Raji (cell line): ENCODE data around the gene OTUD7B.

Source experiments
- POLR2A ChIP-seq: IDR thresholded peaks from 2 replicates; pipeline ENCODE4 v1.6.1; 2011; ENCODE audit warnings: low read depth, low read length, control low read depth; ENCODE audit not compliant: insufficient read depth

The OTUD7B gene

GRCh38 chr1:149932474-149932873 is 78.1 kb downstream of the OTUD7B start:
- TF ChIP-seq POLR2A, result no peak

GRCh38 chr1:149931212-149931790 is 79.2 kb downstream of the OTUD7B start:
- TF ChIP-seq POLR2A, result no peak

- no peak for TF ChIP-seq POLR2A
Observed at GRCh38 chr1:149929856-149930255, 80.7 kb downstream of the OTUD7B start.

GRCh38 chr1:149928401-149928724 is 82.2 kb downstream of the OTUD7B start:
- no peak for TF ChIP-seq POLR2A

DNA sequence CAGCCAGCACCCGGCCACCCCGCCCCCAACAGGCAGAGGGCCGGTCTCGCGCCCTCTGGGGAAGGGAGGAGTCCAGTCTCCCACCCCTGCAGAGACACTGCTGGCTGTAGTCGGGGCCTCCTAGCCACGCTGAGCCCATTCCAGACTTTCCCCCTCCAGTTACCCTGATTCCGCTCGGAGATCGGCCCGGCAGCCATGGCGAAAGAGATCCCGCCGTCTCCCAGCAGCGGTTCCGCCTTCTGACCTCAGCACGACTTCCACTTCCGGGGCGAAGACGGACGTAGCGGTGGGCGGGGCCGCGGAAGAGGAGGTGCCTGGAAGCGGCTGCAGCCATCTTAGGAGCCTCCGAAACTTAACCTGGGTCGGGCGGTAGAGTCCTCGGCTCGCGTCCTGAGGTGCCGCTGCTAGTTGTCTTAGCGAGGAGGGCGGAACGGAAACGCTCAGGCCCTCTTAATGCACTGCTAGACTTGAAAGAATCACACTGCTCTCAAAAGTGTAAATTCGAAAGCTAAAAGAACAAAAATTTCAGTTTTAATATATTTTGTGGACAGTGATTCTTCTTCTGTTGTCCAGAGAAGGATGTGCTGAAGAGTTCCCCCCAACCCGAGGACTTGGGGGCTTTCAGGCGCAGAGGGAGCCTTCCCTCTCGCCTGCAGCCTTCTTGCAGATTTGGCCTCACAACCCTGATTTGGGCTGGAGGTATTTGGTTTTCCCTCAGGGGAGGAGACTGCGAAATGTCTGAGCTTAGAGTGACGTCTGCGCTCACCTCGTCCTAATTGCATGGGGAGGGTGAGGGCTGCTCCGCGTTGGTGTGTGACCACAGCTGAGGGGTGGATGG is 82.7 kb downstream of the OTUD7B start, which contains the start of gene SF3B4:
Gene SF3B4, minus strand, starts transcription at position 241 of the 838 bp plus-strand sequence. Its CDS starts 44 bp downstream, at position 197.
- TF ChIP-seq POLR2A, result peak; percentile 93

DNA sequence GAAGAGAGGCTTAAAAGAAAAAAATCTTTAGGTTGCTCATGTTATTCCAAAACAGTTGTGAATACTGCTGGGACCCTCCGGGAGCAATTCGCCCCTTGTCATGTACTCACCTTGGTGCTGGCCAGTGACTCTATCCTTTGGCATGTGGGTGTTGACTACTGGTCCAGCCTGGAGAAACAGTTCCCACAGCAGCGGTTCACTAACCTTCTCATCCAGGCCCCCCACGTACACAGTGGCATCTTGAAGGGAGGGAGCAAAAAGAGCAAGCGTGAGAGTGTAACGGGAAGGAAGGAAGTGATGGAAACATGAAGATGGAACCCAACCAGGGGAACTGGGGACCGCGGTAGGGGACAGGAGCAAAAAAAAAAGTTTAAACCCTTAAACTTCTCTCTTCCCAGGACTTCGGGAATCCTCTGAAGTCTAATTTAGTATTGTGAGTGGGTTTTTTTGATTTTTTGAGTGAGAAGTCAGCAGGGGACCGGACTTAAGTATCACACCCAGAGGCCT is 83.4 kb downstream of the OTUD7B start:
- TF ChIP-seq POLR2A, result no peak

GRCh38 chr1:149926296-149926695 is 84.2 kb downstream of the OTUD7B start:
- TF ChIP-seq POLR2A, result no peak

GRCh38 chr1:149925751-149926150 is 84.8 kb downstream of the OTUD7B start:
- no peak for TF ChIP-seq POLR2A

- TF ChIP-seq POLR2A, result no peak
Observed at GRCh38 chr1:149925345-149925744, 85.2 kb downstream of the OTUD7B start.

GRCh38 chr1:149923626-149924025 is 86.9 kb downstream of the OTUD7B start:
- TF ChIP-seq POLR2A, result no peak

DNA sequence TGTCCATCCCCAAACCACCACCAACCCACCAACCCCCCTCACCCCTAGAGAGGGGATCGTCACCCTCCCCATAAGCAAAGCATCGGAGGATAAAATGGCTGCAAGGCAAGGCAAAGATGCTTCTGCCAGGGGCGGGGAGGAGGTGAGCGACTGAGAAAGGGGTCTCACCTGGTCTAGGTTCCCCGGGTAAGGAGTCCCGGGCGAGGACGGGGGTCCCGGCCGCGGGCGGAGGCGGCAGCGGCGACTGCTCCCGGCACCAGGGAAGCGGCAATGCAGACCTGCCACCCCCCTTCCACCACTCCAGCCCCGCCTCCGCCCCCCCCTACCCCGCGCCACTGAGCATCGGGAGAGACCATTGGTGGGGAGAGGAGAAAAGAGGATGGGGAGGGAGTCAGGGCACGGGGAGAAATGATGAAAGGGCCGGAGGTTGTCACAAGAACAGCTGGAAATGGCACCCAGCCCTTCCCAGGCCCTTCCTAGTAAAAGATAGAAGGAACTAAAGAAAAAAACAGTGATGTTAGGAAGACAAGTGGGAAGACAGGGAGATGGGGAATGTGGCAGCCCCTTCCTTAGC is 92.9 kb downstream of the OTUD7B start, which contains the start of gene SV2A:
Gene SV2A, minus strand, starts transcription at position 274 of the 574 bp plus-strand sequence. CDS start 4,004 bp downstream, outside the sequence.
- no peak for TF ChIP-seq POLR2A

GRCh38 chr1:149916898-149917252 is 93.7 kb downstream of the OTUD7B start:
- TF ChIP-seq POLR2A, result no peak

- no peak for TF ChIP-seq POLR2A
Observed at GRCh38 chr1:149916193-149916897, 94.2 kb downstream of the OTUD7B start.

- TF ChIP-seq POLR2A, result no peak
Observed at GRCh38 chr1:149915429-149916192, 94.9 kb downstream of the OTUD7B start.

DNA sequence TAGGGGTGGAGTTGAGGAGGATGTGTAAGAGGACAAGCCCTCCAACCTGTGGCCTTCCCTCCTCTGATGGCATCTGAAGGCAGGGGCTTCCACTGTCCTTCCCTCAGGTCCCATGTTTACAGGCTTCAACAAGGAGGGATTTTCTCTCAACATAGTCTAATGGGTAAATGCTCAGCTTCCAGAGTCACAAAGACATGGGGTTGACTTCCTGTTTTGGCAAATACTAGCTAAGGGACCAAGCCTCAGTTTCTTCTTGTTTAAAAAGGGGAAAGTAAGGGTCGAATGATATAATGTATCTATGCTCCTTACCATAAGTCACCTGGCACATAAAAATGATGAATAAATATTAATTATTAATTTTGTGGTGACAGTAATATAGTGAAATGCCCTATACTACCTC is 96.0 kb downstream of the OTUD7B start:
- TF ChIP-seq POLR2A, result no peak
